Activated T-helper 1 cell treated with anti-CD3 and anti-CD28 coated beads, Interleukin-12 subunit alpha, Interleukin-12 subunit beta, Interleukin-2, Interleukin-4 antibody, amounts not matched to agents 30 ng/mL and 10 ng/mL and 1 ng/mL, durations not matched to agents 14 hours and 24 hours and 36 hours (primary cell): Measurements from ENCODE around the gene OMA1. TPM values are rescaled to one million over a fixed set of nuclear protein-coding genes. Genes with fewer than 3 reads are reported as not detected.

Source experiments
- DNase-seq: peaks from one replicate; pipeline ENCODE4 v3.0.0; 2021; ENCODE audit warnings: low spot score
- H3K27ac Mint-ChIP-seq: one replicate; pipeline ENCODE4 v1.8.0; 2021; ENCODE audit warnings: mild to moderate bottlenecking, mixed read lengths
- H3K27me3 Mint-ChIP-seq: one replicate; pipeline ENCODE4 v1.8.0; 2022; ENCODE audit warnings: mild to moderate bottlenecking, moderate library complexity, mixed read lengths; ENCODE audit not compliant: insufficient read depth
- H3K36me3 Mint-ChIP-seq: one replicate; pipeline ENCODE4 v1.8.0; 2021; ENCODE audit warnings: low read depth, mixed read lengths
- H3K4me1 Mint-ChIP-seq: one replicate; pipeline ENCODE4 v1.8.0; 2021; ENCODE audit warnings: low read depth, mixed read lengths
- H3K4me3 Mint-ChIP-seq: one replicate; pipeline ENCODE4 v1.8.0; 2021; ENCODE audit warnings: mild to moderate bottlenecking, moderate library complexity, mixed read lengths
- H3K9me3 Mint-ChIP-seq: one replicate; pipeline ENCODE4 v1.8.0; 2021; ENCODE audit warnings: mixed read lengths
- intact Hi-C: fragments of 100-400 bp; cut with micrococcal nuclease; formaldehyde crosslinking; loops from one replicate; pipeline ENCODE4 v1.15.1; 2024
- total RNA-seq: library from RNA; stranded (reverse); gene quantifications from 2 replicates; pipeline ENCODE4 v1.2.3, GENCODE V29; 2022

OMA1 gene
- 12.9 and 13.0 TPM in 2 replicates for total RNA-seq

- DNase-seq, result peak; percentile 97
- intact Hi-C loops, result loop anchor here (1.0 to 10.0 kb wide), 11 partner anchors 22 to 1213 kb away; partner anchors contain the start of genes FGGY, JUN and MYSM1
- H3K27me3 Mint-ChIP-seq, result peaks cover 15% of the 10 kb centered on the region
- peak within 1 kb of the TSS; percentile 95 for H3K27ac Mint-ChIP-seq
- H3K4me3 Mint-ChIP-seq, result peak within 1 kb of the TSS; percentile 91
- H3K9me3 Mint-ChIP-seq, result no peaks in the 10 kb centered on the region
- H3K4me1 Mint-ChIP-seq, result peaks cover 19% of the 10 kb centered on the region
- H3K36me3 Mint-ChIP-seq, result no peaks in the 10 kb centered on the region
Observed at GRCh38 chr1:58546520-58547308, at the start of gene OMA1. OMA1 (minus strand) TSS chr1:58546726; CDS start chr1:58539294, 7,432 bp downstream.

GRCh38 chr1:58594546-58594945, 48.0 kb upstream of the OMA1 start:
- no peak overlapping the region for H3K4me3 Mint-ChIP-seq
- H3K27me3 Mint-ChIP-seq, result peaks cover 59% of the 10 kb centered on the region
- H3K4me1 Mint-ChIP-seq, result peaks cover 9% of the 10 kb centered on the region
- no peaks in the 10 kb centered on the region for H3K36me3 Mint-ChIP-seq
- DNase-seq, result no peak
- no peaks in the 10 kb centered on the region for H3K9me3 Mint-ChIP-seq
- H3K27ac Mint-ChIP-seq, result no peak overlapping the region
- intact Hi-C loops, result no loop called here

GRCh38 chr1:58592522-58593134, 46.1 kb upstream of the OMA1 start:
- no peak for DNase-seq
- no peaks in the 10 kb centered on the region for H3K36me3 Mint-ChIP-seq

GRCh38 chr1:58591806-58592205, 45.3 kb upstream of the OMA1 start:
- Mint-ChIP-seq H3K4me1 (no peaks in the 10 kb centered on the region), H3K36me3 (no peaks in the 10 kb centered on the region)

More at GRCh38 chr1:58592522-58593134, 46.1 kb upstream of the OMA1 start:
- H3K4me3 Mint-ChIP-seq, result no peak overlapping the region
- H3K4me1 Mint-ChIP-seq, result peaks cover under 1% of the 10 kb centered on the region
- H3K27ac Mint-ChIP-seq, result no peak overlapping the region
- no peaks in the 10 kb centered on the region for H3K9me3 Mint-ChIP-seq
- peaks cover 59% of the 10 kb centered on the region for H3K27me3 Mint-ChIP-seq
- intact Hi-C loops, result no loop called here

GRCh38 chr1:58590019-58590418, 43.5 kb upstream of the OMA1 start:
- no peak overlapping the region for H3K4me3 Mint-ChIP-seq
- peaks cover 69% of the 10 kb centered on the region for H3K27me3 Mint-ChIP-seq
- H3K36me3 Mint-ChIP-seq, result no peaks in the 10 kb centered on the region
- no peaks in the 10 kb centered on the region for H3K9me3 Mint-ChIP-seq
- intact Hi-C loops, result no loop called here
- no peak overlapping the region for H3K27ac Mint-ChIP-seq
- H3K4me1 Mint-ChIP-seq, result peaks cover 5% of the 10 kb centered on the region
- DNase-seq, result no peak

More at GRCh38 chr1:58591806-58592205, 45.3 kb upstream of the OMA1 start:
- no peak for DNase-seq
- Mint-ChIP-seq H3K9me3 (no peaks in the 10 kb centered on the region), H3K4me3 (no peak overlapping the region), H3K27me3 (peaks cover 59% of the 10 kb centered on the region), H3K27ac (no peak overlapping the region)
- intact Hi-C loops, result no loop called here

GRCh38 chr1:58588396-58588795, 41.9 kb upstream of the OMA1 start:
- H3K4me1 Mint-ChIP-seq, result peaks cover 21% of the 10 kb centered on the region
- H3K9me3 Mint-ChIP-seq, result no peaks in the 10 kb centered on the region
- DNase-seq, result no peak
- peaks cover 2% of the 10 kb centered on the region for H3K36me3 Mint-ChIP-seq
- H3K4me3 Mint-ChIP-seq, result no peak overlapping the region
- intact Hi-C loops, result no loop called here
- H3K27ac Mint-ChIP-seq, result no peak overlapping the region
- peaks cover 75% of the 10 kb centered on the region for H3K27me3 Mint-ChIP-seq

- H3K4me3 Mint-ChIP-seq, result no peak overlapping the region
- DNase-seq, result no peak
- H3K36me3 Mint-ChIP-seq, result peaks cover 2% of the 10 kb centered on the region
- intact Hi-C loops, result no loop called here
- no peaks in the 10 kb centered on the region for H3K9me3 Mint-ChIP-seq
- no peak overlapping the region for H3K27ac Mint-ChIP-seq
- peaks cover 23% of the 10 kb centered on the region for H3K4me1 Mint-ChIP-seq
- peaks cover 72% of the 10 kb centered on the region for H3K27me3 Mint-ChIP-seq
Observed at GRCh38 chr1:58587667-58588066, 41.1 kb upstream of the OMA1 start.

GRCh38 chr1:58586271-58586670, 39.7 kb upstream of the OMA1 start:
- H3K9me3 Mint-ChIP-seq, result no peaks in the 10 kb centered on the region
- no peak for DNase-seq
- H3K27me3 Mint-ChIP-seq, result peaks cover 61% of the 10 kb centered on the region
- intact Hi-C loops, result no loop called here
- peaks cover 23% of the 10 kb centered on the region for H3K4me1 Mint-ChIP-seq
- no peak overlapping the region for H3K27ac Mint-ChIP-seq
- H3K36me3 Mint-ChIP-seq, result peaks cover 2% of the 10 kb centered on the region
- H3K4me3 Mint-ChIP-seq, result no peak overlapping the region

- H3K27ac Mint-ChIP-seq, result no peak overlapping the region
- peaks cover 64% of the 10 kb centered on the region for H3K27me3 Mint-ChIP-seq
- peaks cover 2% of the 10 kb centered on the region for H3K36me3 Mint-ChIP-seq
- intact Hi-C loops, result no loop called here
- peaks cover 23% of the 10 kb centered on the region for H3K4me1 Mint-ChIP-seq
- no peak for DNase-seq
- no peaks in the 10 kb centered on the region for H3K9me3 Mint-ChIP-seq
- H3K4me3 Mint-ChIP-seq, result no peak overlapping the region
Observed at GRCh38 chr1:58585581-58586151, 39.1 kb upstream of the OMA1 start.

GRCh38 chr1:58585166-58585565, 38.6 kb upstream of the OMA1 start:
- no peak overlapping the region for H3K27ac Mint-ChIP-seq

GRCh38 chr1:58584082-58584895, 37.8 kb upstream of the OMA1 start:
- Mint-ChIP-seq H3K36me3 (peaks cover 2% of the 10 kb centered on the region), H3K9me3 (no peaks in the 10 kb centered on the region), H3K27ac (peak overlapping the region; percentile 24), H3K27me3 (peaks cover 62% of the 10 kb centered on the region), H3K4me3 (no peak overlapping the region), H3K4me1 (peaks cover 23% of the 10 kb centered on the region)
- intact Hi-C loops, result loop anchor here (1.0 kb wide), 1 partner anchor 10 kb away; no protein-coding TSS in a partner anchor
- no peak for DNase-seq

More at GRCh38 chr1:58585166-58585565, 38.6 kb upstream of the OMA1 start:
- intact Hi-C loops, result no loop called here
- peaks cover 2% of the 10 kb centered on the region for H3K36me3 Mint-ChIP-seq
- DNase-seq, result no peak
- no peaks in the 10 kb centered on the region for H3K9me3 Mint-ChIP-seq
- H3K4me1 Mint-ChIP-seq, result peaks cover 23% of the 10 kb centered on the region
- H3K27me3 Mint-ChIP-seq, result peaks cover 62% of the 10 kb centered on the region
- H3K4me3 Mint-ChIP-seq, result no peak overlapping the region

- no peak for DNase-seq
- intact Hi-C loops, result no loop called here
- Mint-ChIP-seq H3K4me1 (peaks cover 23% of the 10 kb centered on the region), H3K4me3 (no peak overlapping the region), H3K9me3 (no peaks in the 10 kb centered on the region), H3K27me3 (peaks cover 60% of the 10 kb centered on the region), H3K27ac (no peak overlapping the region), H3K36me3 (peaks cover 2% of the 10 kb centered on the region)
Observed at GRCh38 chr1:58583496-58583895, 37.0 kb upstream of the OMA1 start.
